Suprapubic skin (tissue), 4 donors: Measurements from ENCODE around the gene CCNDBP1. TPM values are rescaled to one million over a fixed set of nuclear protein-coding genes. Genes with fewer than 3 reads are reported as not detected.

Experiments
- DNase-seq, 2 donors: peaks; one replicate each; pipeline ENCODE4 v3.0.0-alpha.2; 2019; ENCODE audit warnings: low spot score in 2 of 2
- H3K27ac ChIP-seq: fragments of 200-600 bp; sonication (generic); one replicate; pipeline ENCODE4 v1.5.1; 2019
- H3K27me3 ChIP-seq: fragments of 200-600 bp; sonication (generic); one replicate; pipeline ENCODE4 v1.5.1; 2019
- H3K36me3 ChIP-seq: fragments of 200-600 bp; sonication (generic); one replicate; pipeline ENCODE4 v1.5.1; 2019
- H3K4me1 ChIP-seq: fragments of 200-600 bp; sonication (generic); one replicate; pipeline ENCODE4 v1.5.1; 2019
- H3K4me3 ChIP-seq: fragments of 200-600 bp; sonication (generic); one replicate; pipeline ENCODE4 v1.5.1; 2019; ENCODE audit warnings: mild to moderate bottlenecking
- H3K9me3 ChIP-seq: fragments of 200-600 bp; sonication (generic); one replicate; pipeline ENCODE4 v1.5.1; 2019
- CTCF ChIP-seq, 2 donors: fragments of 200-600 bp in 1 of 2; fragments of 450-650 bp in 1 of 2; sonication (generic) in 1 of 2; IDR thresholded peaks; one replicate each; pipeline ENCODE4 v1.5.1; 2016 to 2019; ENCODE audit warnings: antibody characterized with exemption in 2 of 2, mild to moderate bottlenecking in 1 of 2, moderate library complexity in 1 of 2
- EP300 ChIP-seq: sonication (generic); formaldehyde crosslinking; IDR thresholded peaks from one replicate; pipeline ENCODE4 v1.6.1; 2017; ENCODE audit warnings: antibody characterized with exemption
- POLR2A ChIP-seq, 2 donors: fragments of 450-650 bp; IDR thresholded peaks; one replicate each; pipeline ENCODE4 v1.6.1; 2017; ENCODE audit warnings: antibody characterized with exemption in 2 of 2, mild to moderate bottlenecking in 2 of 2, moderate library complexity in 2 of 2
- POLR2AphosphoS5 ChIP-seq, 3 donors: sonication (generic); formaldehyde crosslinking; IDR thresholded peaks; one replicate each; pipeline ENCODE4 v1.6.1; 2017; ENCODE audit warnings: antibody characterized with exemption in 3 of 3
- WGBS: methylation state at CpG from one replicate; pipeline ENCODE4 v1.1.5; 2018; 5-methylcytosine and 5-hydroxymethylcytosine counted together
- total RNA-seq, 4 donors: library from RNA; depleted of rRNA; stranded (reverse); fragments of >200 nt; gene quantifications; one replicate each; pipeline ENCODE4 v1.1.0, GENCODE V29; 2016

Gene CCNDBP1
- total RNA-seq, 4 donors from 2014 or later, result 55.9 to 93.7 (median 81.2) TPM

GRCh38 chr15:43186003-43186353 lies 775 bp downstream of the CCNDBP1 start:
- peaks cover 31% of the 10 kb centered on the region for H3K4me1 ChIP-seq
- no peak for DNase-seq
- H3K9me3 ChIP-seq, result no peaks in the 10 kb centered on the region
- TF ChIP-seq POLR2A (IDR thresholded peaks at IDR 0.05), result no peak
- TF ChIP-seq POLR2AphosphoS5 (IDR thresholded peaks at IDR 0.05), result no peak
- no peak for TF ChIP-seq EP300
- peak overlapping the region; percentile 91 for H3K4me3 ChIP-seq
- 1% methylated on average over 13 of the region's 13 CpGs for WGBS
- H3K27me3 ChIP-seq, result no peaks in the 10 kb centered on the region
- H3K27ac ChIP-seq, result peak overlapping the region; percentile 89
- H3K36me3 ChIP-seq, result peaks cover 32% of the 10 kb centered on the region

GRCh38 chr15:43187544-43188155 lies 2.4 kb downstream of the CCNDBP1 start:
- no peak overlapping the region for H3K27ac ChIP-seq
- WGBS, result 86% methylated on average over 2 of the region's 2 CpGs
- no peak overlapping the region for H3K4me3 ChIP-seq
- TF ChIP-seq CTCF (IDR thresholded peaks at IDR 0.05), result peak; percentile 32 to 33
- TF ChIP-seq POLR2AphosphoS5 (IDR thresholded peaks at IDR 0.05), result no peak
- TF ChIP-seq EP300, result no peak
- peaks cover 34% of the 10 kb centered on the region for H3K36me3 ChIP-seq
- no peaks in the 10 kb centered on the region for H3K9me3 ChIP-seq
- H3K4me1 ChIP-seq, result peaks cover 31% of the 10 kb centered on the region
- no peaks in the 10 kb centered on the region for H3K27me3 ChIP-seq
- DNase-seq, result no peak

DNA sequence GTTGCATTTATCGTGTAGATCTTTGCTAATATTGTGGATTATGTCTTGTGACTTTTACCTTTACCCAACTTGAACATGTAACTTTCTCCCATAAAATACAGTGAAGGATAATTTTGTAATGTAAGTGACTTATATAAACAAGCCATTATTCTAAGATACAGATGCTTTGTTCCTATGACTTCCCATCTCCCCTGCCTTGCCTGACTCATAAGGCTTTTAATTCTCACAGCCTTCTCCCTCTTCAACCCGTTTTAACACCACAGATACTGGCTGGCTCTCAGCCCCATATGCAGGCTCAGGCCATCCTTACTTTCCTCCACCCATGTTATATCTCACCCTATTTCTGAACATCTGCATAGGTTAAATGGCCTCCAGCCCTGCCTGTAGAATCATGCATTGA lies 4.1 kb downstream of the CCNDBP1 start:
- no peak overlapping the region for H3K27ac ChIP-seq
- WGBS, result 60% methylated on average over 2 of the region's 2 CpGs
- peaks cover 31% of the 10 kb centered on the region for H3K4me1 ChIP-seq
- no peaks in the 10 kb centered on the region for H3K27me3 ChIP-seq
- no peak for DNase-seq
- no peak overlapping the region for H3K4me3 ChIP-seq
- no peaks in the 10 kb centered on the region for H3K9me3 ChIP-seq
- TF ChIP-seq POLR2A (IDR thresholded peaks at IDR 0.05) (no peak), EP300 (no peak), CTCF (IDR thresholded peaks at IDR 0.05) (no peak), POLR2AphosphoS5 (IDR thresholded peaks at IDR 0.05) (no peak)
- peaks cover 44% of the 10 kb centered on the region for H3K36me3 ChIP-seq

DNA sequence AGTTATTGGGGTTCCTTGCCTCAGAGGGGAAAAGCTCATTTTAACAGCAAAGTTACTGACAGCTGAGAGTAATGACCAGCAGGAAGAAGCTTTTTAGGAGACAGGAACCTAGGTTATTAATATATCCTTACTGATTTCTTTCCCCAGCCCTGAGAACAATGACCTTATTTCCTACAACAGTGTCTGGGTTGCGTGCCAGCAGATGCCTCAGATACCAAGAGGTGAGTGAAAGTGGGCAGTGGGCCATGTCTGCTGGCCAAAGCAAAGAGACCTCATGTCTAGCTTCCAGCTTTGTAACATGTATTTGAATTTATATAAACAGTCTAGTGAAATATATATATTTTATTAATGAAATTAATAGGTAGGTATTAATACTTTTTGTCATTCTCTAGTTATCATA lies 5.0 kb downstream of the CCNDBP1 start:
- Histone ChIP-seq H3K9me3 (no peaks in the 10 kb centered on the region), H3K27ac (no peak overlapping the region), H3K27me3 (no peaks in the 10 kb centered on the region), H3K4me1 (peaks cover 31% of the 10 kb centered on the region), H3K36me3 (peaks cover 53% of the 10 kb centered on the region), H3K4me3 (no peak overlapping the region)
- 72% methylated on average over 1 of the region's 1 CpG for WGBS
- TF ChIP-seq POLR2AphosphoS5 (IDR thresholded peaks at IDR 0.05) (no peak), EP300 (no peak), CTCF (IDR thresholded peaks at IDR 0.05) (no peak), POLR2A (IDR thresholded peaks at IDR 0.05) (no peak)
- DNase-seq, result no peak

DNA sequence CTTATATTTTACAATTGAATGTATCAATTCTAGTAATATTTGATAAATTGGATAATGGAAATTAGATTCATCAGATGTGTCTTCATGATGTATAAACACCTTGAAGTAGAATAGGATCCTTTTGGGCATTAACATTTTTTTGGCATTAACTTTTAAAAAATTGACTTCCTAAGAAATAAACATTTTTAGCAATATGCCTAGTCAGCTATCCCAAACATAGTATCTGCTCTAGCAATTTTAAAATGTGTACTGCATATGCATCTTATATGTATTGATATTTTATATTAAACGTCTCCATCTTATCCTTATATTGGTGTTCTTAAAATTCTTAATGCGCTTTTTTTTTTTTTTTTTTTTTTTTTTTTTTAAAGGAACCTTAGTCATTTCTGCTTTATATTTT lies 8.5 kb downstream of the CCNDBP1 start:
- H3K27ac ChIP-seq, result no peak overlapping the region
- H3K36me3 ChIP-seq, result peaks cover 87% of the 10 kb centered on the region
- H3K27me3 ChIP-seq, result no peaks in the 10 kb centered on the region
- H3K9me3 ChIP-seq, result peaks cover 4% of the 10 kb centered on the region
- no peak for DNase-seq
- TF ChIP-seq EP300, result no peak
- TF ChIP-seq CTCF (IDR thresholded peaks at IDR 0.05), result no peak
- TF ChIP-seq POLR2A (IDR thresholded peaks at IDR 0.05), result no peak
- no peak for TF ChIP-seq POLR2AphosphoS5 (IDR thresholded peaks at IDR 0.05)
- peaks cover 11% of the 10 kb centered on the region for H3K4me1 ChIP-seq
- H3K4me3 ChIP-seq, result no peak overlapping the region
- 96% methylated on average over 2 of the region's 2 CpGs for WGBS

DNA sequence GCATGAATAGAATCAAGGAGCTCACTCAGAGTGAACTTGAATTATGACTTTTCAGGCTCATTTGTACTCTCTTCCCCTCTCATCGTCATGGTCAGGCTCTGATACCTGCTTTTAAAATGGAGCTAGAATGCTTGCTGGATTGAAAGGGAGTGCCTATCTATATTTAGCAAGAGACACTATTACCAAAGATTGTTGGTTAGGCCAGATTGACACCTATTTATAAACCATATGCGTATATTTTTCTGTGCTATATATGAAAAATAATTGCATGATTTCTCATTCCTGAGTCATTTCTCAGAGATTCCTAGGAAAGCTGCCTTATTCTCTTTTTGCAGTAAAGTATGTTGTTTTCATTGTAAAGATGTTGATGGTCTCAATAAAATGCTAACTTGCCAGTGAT lies 9.6 kb downstream of the CCNDBP1 start:
- no peak overlapping the region for H3K27ac ChIP-seq
- peaks cover 82% of the 10 kb centered on the region for H3K36me3 ChIP-seq
- peaks cover 3% of the 10 kb centered on the region for H3K4me1 ChIP-seq
- no peak overlapping the region for H3K4me3 ChIP-seq
- TF ChIP-seq CTCF (IDR thresholded peaks at IDR 0.05), result no peak
- no peak for TF ChIP-seq POLR2A (IDR thresholded peaks at IDR 0.05)
- no peak for TF ChIP-seq EP300
- no peak for TF ChIP-seq POLR2AphosphoS5 (IDR thresholded peaks at IDR 0.05)
- WGBS, result 83% methylated on average over 2 of the region's 2 CpGs
- peaks cover 4% of the 10 kb centered on the region for H3K9me3 ChIP-seq
- H3K27me3 ChIP-seq, result no peaks in the 10 kb centered on the region
- no peak for DNase-seq
